Psoas muscle (tissue), 8 donors: Measurements from ENCODE around the gene SYT1. TPM values are rescaled to one million over a fixed set of nuclear protein-coding genes. Genes with fewer than 3 reads are reported as not detected.
"Not testable (repeated sequence)": the region's sequence is repeated elsewhere in the genome, so short reads cannot be mapped to it uniquely, and the experiment has no call there.

Experiments
- ATAC-seq, 4 donors: fragments of 200-7000 bp; cut with Tn5 transposase; one replicate each; pipeline ENCODE4 v1.9.1; 2020; ENCODE audit warnings: moderate library complexity in 3 of 4, mild to moderate bottlenecking in 2 of 4
- DNase-seq, 2 donors: peaks; one replicate each; pipeline ENCODE4 v3.0.0-alpha.2; 2020
- H3K27ac ChIP-seq: fragments of 200-600 bp; one replicate; pipeline ENCODE4 v1.8.0; 2022
- H3K27me3 ChIP-seq, 3 donors: fragments of 200-600 bp in 1 of 3; one replicate each; pipeline versions ENCODE4 v1.6.1 to v1.8.0; 2013 to 2022; ENCODE audit warnings: low read length in 2 of 3, mild to moderate bottlenecking in 2 of 3, moderate library complexity in 1 of 3; ENCODE audit not compliant: insufficient read depth in 3 of 3
- H3K36me3 ChIP-seq, 2 donors: fragments of 200-600 bp in 1 of 2; one replicate each; pipeline versions ENCODE4 v1.6.1 to v1.8.0; 2013 to 2022; ENCODE audit warnings: low read depth in 1 of 2, mild to moderate bottlenecking in 1 of 2, moderate library complexity in 1 of 2; ENCODE audit not compliant: insufficient read depth in 1 of 2
- H3K4me1 ChIP-seq: fragments of 200-600 bp; one replicate; pipeline ENCODE4 v1.8.0; 2022
- H3K4me3 ChIP-seq: fragments of 200-600 bp; one replicate; pipeline ENCODE4 v1.8.0; 2022; ENCODE audit warnings: mild to moderate bottlenecking
- H3K9me3 ChIP-seq: fragments of 200-600 bp; one replicate; pipeline ENCODE4 v1.8.0; 2022
- WGBS, 3 donors: extraction: QIAGEN DNeasy Blood & Tissue Kit; methylation state at CpG; one replicate each; pipeline versions ENCODE4 v1.1.6 to v1.1.7; 2013; 5-methylcytosine and 5-hydroxymethylcytosine counted together
- intact Hi-C, 2 donors: fragments of 100-400 bp; cut with DNase I; formaldehyde crosslinking; loops; one replicate each; pipeline versions ENCODE4 v1.11.0 to v1.14.2; 2022
- polyA plus RNA-seq, 3 donors: library from polyadenylated mRNA; stranded (reverse); fragments of 200-250 nt; gene quantifications; one replicate each; pipeline ENCODE4 v1.2.3, GENCODE V29; 2013
- total RNA-seq, 4 donors: library from RNA; stranded (reverse); fragmentation: NEBNext Ultra II Directional in 2 of 4; extraction: Animal tissue kit (Norgen Biotek cat#: 25700) in 2 of 4; gene quantifications; one replicate each; pipeline versions ENCODE4 v1.2.1 to v1.2.4, GENCODE V29; 2021 to 2023
- TF ChIP-seq, protein P1 (sequence below): fragments of 200-600 bp; IDR thresholded peaks from one replicate; pipeline ENCODE4 v1.8.0; 2022; ENCODE audit warnings: antibody characterized with exemption
- donor health status: healthy with polysubstance abuse.
- donor health status: DM: no; HTN: no; CAD: no; lungs with moderate emphysema.
- donor health status: Bipolar disorder and iron deficiency.
- donor health status: healthy.
- donor health status: DM: yes; HTN: yes; CAD: no.
- donor health status: DM: no; HTN: no; CAD: no.
- donor health status: DM: no; HTN: no; CAD: no.
- donor health status: DM: yes; HTN: yes; CAD: no.

The SYT1 gene
- total and polyA plus RNA-seq, 7 donors: 0.05 to 0.34 (median 0.14) TPM; not detected in 2

- 78 to 92% (median 85%) methylated on average over 1 of the region's 1 CpG for WGBS, 3 donors
- TF ChIP-seq, protein P1, sequence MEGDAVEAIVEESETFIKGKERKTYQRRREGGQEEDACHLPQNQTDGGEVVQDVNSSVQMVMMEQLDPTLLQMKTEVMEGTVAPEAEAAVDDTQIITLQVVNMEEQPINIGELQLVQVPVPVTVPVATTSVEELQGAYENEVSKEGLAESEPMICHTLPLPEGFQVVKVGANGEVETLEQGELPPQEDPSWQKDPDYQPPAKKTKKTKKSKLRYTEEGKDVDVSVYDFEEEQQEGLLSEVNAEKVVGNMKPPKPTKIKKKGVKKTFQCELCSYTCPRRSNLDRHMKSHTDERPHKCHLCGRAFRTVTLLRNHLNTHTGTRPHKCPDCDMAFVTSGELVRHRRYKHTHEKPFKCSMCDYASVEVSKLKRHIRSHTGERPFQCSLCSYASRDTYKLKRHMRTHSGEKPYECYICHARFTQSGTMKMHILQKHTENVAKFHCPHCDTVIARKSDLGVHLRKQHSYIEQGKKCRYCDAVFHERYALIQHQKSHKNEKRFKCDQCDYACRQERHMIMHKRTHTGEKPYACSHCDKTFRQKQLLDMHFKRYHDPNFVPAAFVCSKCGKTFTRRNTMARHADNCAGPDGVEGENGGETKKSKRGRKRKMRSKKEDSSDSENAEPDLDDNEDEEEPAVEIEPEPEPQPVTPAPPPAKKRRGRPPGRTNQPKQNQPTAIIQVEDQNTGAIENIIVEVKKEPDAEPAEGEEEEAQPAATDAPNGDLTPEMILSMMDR: no peak
- DNase-seq (no peak), ATAC-seq (no peak)
- Histone ChIP-seq H3K4me1 (no peaks in the 10 kb centered on the region), H3K27ac (no peak overlapping the region), H3K9me3 (no peaks in the 10 kb centered on the region), H3K4me3 (no peak overlapping the region), H3K27me3 (no peaks in the 10 kb centered on the region), H3K36me3 (no peaks in the 10 kb centered on the region)
- intact Hi-C loops: no loop called here
Measured at GRCh38 chr12:79020106-79020505, 155.5 kb downstream of the SYT1 start.

GRCh38 chr12:79021021-79021420, 156.4 kb downstream of the SYT1 start:
- no peaks in the 10 kb centered on the region for H3K9me3 ChIP-seq
- H3K4me1 ChIP-seq: no peaks in the 10 kb centered on the region
- intact Hi-C loops: no loop called here
- DNase-seq (no peak), ATAC-seq (no peak)
- no peaks in the 10 kb centered on the region for H3K27me3 ChIP-seq
- TF ChIP-seq, protein P1: no peak
- H3K4me3 ChIP-seq: no peak overlapping the region
- H3K27ac ChIP-seq: no peak overlapping the region
- H3K36me3 ChIP-seq: no peaks in the 10 kb centered on the region

DNA sequence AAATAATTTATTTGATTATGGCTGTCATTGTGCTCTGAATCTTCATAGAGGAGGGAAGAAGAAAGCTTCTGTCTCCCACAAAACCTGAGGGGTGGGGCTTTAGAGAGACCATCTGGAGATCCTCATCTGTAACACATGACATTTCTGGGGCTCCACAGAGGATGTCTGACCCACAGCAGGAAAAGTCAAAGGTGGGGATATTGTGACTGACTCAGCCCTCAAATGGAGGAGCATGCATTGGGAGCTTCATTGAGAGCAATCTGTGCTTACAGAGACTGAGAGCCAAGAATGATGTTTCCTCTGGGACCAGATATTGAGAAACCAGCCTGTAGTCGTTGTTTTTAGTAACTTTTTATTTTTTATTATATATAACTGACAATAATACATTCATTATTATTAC, 158.7 kb downstream of the SYT1 start:
- intact Hi-C loops: no loop called here
- Histone ChIP-seq H3K4me1 (no peaks in the 10 kb centered on the region), H3K9me3 (no peaks in the 10 kb centered on the region), H3K4me3 (no peak overlapping the region), H3K27me3 (no peaks in the 10 kb centered on the region), H3K36me3 (no peaks in the 10 kb centered on the region), H3K27ac (no peak overlapping the region)
- ATAC-seq (no peak), DNase-seq (no peak)
- WGBS, 3 donors: 39 to 47% (median 45%) methylated on average over 1 of the region's 1 CpG
- TF ChIP-seq, protein P1: no peak

DNA sequence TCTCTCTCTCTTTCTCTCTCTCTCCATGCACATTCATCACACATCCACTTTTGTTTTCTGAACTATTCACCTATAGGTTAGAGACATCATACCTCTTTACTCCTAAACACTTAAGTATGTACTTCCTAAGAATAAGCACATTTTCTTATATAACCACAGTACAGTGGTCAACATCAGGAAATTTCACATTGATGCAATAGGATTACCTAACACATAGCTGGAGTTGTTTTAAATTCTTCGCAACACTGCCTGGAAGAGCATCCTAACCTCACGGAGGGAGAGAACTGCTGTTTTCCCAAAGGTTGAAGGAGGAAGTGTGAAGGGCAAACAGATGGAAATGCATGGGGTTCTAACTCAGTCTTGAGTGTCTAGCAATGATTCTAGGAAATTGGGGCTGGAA, 159.2 kb downstream of the SYT1 start:
- no peaks in the 10 kb centered on the region for H3K9me3 ChIP-seq
- TF ChIP-seq, protein P1: no peak
- H3K27ac ChIP-seq: no peak overlapping the region
- no peaks in the 10 kb centered on the region for H3K36me3 ChIP-seq
- no peaks in the 10 kb centered on the region for H3K27me3 ChIP-seq
- WGBS, 3 donors: 69 to 88% (median 81%) methylated on average over 2 of the region's 2 CpGs
- H3K4me3 ChIP-seq: no peak overlapping the region
- intact Hi-C loops: no loop called here
- H3K4me1 ChIP-seq: no peaks in the 10 kb centered on the region
- no peak for DNase-seq
- ATAC-seq: no peak

- intact Hi-C loops: no loop called here
Measured at GRCh38 chr12:79033788-79034187, 169.2 kb downstream of the SYT1 start.

GRCh38 chr12:79044748-79045147, 180.2 kb downstream of the SYT1 start:
- intact Hi-C loops, H3K9me3 ChIP-seq: not testable (repeated sequence)
- 82 to 84% (median 83%) methylated on average over 4 to 6 of the region's 6 CpGs for WGBS, 3 donors

More at GRCh38 chr12:79033788-79034187, 169.2 kb downstream of the SYT1 start:
- Histone ChIP-seq H3K36me3 (no peaks in the 10 kb centered on the region), H3K27me3 (no peaks in the 10 kb centered on the region), H3K4me1 (no peaks in the 10 kb centered on the region), H3K4me3 (no peak overlapping the region), H3K27ac (no peak overlapping the region), H3K9me3 (no peaks in the 10 kb centered on the region)
- DNase-seq (no peak), ATAC-seq (no peak)
- TF ChIP-seq, protein P1: no peak

DNA sequence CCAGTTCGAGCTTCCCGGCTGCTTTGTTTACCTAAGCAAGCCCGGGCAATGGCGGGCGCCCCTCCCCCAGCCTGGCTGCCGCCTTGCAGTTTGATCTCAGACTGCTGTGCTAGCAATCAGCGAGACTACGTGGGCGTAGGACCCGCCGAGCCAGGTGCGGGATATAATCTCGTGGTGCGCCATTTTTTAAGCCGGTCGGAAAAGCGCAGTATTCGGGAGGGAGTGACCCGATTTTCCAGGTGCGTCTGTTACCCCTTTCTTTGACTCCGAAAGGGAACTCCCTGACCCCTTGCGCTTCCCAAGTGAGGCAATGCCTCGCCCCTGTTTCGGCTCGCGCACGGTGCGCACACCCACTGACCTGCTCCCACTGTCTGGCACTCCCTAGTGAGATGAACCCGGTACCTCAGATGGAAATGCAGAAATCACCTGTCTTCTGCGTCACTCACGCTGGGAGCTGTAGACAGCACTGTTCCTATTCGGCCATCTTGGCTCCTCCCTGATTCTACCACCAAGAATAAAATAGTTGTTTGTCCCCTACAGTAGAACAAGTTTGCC, 180.7 kb downstream of the SYT1 start:
- intact Hi-C loops: not testable (repeated sequence)

More at GRCh38 chr12:79044748-79045147, 180.2 kb downstream of the SYT1 start:
- not testable (repeated sequence) for H3K36me3 ChIP-seq, H3K4me3 ChIP-seq, H3K27ac ChIP-seq, ATAC-seq, DNase-seq, H3K4me1 ChIP-seq, H3K27me3 ChIP-seq

More for the DNA sequence above, 180.7 kb downstream of the SYT1 start:
- 92 to 98% (median 93%) methylated on average over 28 to 32 of the region's 32 CpGs for WGBS, 3 donors
- not testable (repeated sequence) for H3K9me3 ChIP-seq, H3K36me3 ChIP-seq, H3K4me1 ChIP-seq, H3K27ac ChIP-seq, ATAC-seq, H3K4me3 ChIP-seq, H3K27me3 ChIP-seq
- peak in 1 of 2 donors; percentile 7 for DNase-seq
